Astrocyte of the hippocampus (primary cell): ENCODE data around the gene BPIFB4.
"Not testable (repeated sequence)": the region's sequence is repeated elsewhere in the genome, so short reads cannot be mapped to it uniquely, and the experiment has no call there.

ENCODE experiments used
- DNase-seq: peaks from one replicate; pipeline ENCODE4 v3.0.0; 2011; ENCODE audit warnings: low read depth, low spot score

The BPIFB4 gene

GRCh38 chr20:33079259-33079658, at the start of gene BPIFB4:
Gene BPIFB4 (plus strand): TSS chr20:33079643. CDS start chr20:33081527, 1,884 bp downstream.
- DNase-seq = peak; percentile 65

- no peak for DNase-seq
Observed at GRCh38 chr20:33030076-33030475, 49.4 kb upstream of the BPIFB4 start.

GRCh38 chr20:33030569-33030968, 48.9 kb upstream of the BPIFB4 start:
- no peak for DNase-seq

GRCh38 chr20:33031531-33031930, 47.9 kb upstream of the BPIFB4 start, which contains the start of gene BPIFB6:
Gene BPIFB6 (plus strand): TSS chr20:33031648. CDS start chr20:33031648, 0 bp downstream.
- DNase-seq = no peak

GRCh38 chr20:33032555-33032954, 46.9 kb upstream of the BPIFB4 start:
- DNase-seq = no peak

- DNase-seq = no peak
Observed at GRCh38 chr20:33033381-33033780, 46.1 kb upstream of the BPIFB4 start.

- no peak for DNase-seq
Observed at GRCh38 chr20:33034115-33034514, 45.3 kb upstream of the BPIFB4 start.

GRCh38 chr20:33034901-33035492, 44.4 kb upstream of the BPIFB4 start:
- no peak for DNase-seq

GRCh38 chr20:33037456-33037855, 42.0 kb upstream of the BPIFB4 start:
- no peak for DNase-seq

GRCh38 chr20:33038243-33038642, 41.2 kb upstream of the BPIFB4 start:
- no peak for DNase-seq

GRCh38 chr20:33042430-33042829, 37.0 kb upstream of the BPIFB4 start:
- DNase-seq = no peak

- DNase-seq = no peak
Observed at GRCh38 chr20:33042983-33043730, 36.3 kb upstream of the BPIFB4 start.

- DNase-seq = no peak
Observed at GRCh38 chr20:33043731-33044181, 35.7 kb upstream of the BPIFB4 start.

- not testable (repeated sequence) for DNase-seq
Observed at GRCh38 chr20:33045129-33045721, 34.2 kb upstream of the BPIFB4 start.

GRCh38 chr20:33046412-33046811, 33.0 kb upstream of the BPIFB4 start:
- no peak for DNase-seq

- no peak for DNase-seq
Observed at GRCh38 chr20:33051333-33051732, 28.1 kb upstream of the BPIFB4 start.

GRCh38 chr20:33053291-33054106, 25.9 kb upstream of the BPIFB4 start, which contains the start of gene BPIFB3:
Gene BPIFB3 (plus strand): TSS chr20:33053903. CDS start chr20:33055436, 1,533 bp downstream.
- no peak for DNase-seq

- DNase-seq = no peak
Observed at GRCh38 chr20:33054381-33054780, 25.1 kb upstream of the BPIFB4 start.

GRCh38 chr20:33054791-33055190, 24.7 kb upstream of the BPIFB4 start:
- DNase-seq = no peak

GRCh38 chr20:33059136-33059535, 20.3 kb upstream of the BPIFB4 start:
- DNase-seq = no peak

- DNase-seq = no peak
Observed at GRCh38 chr20:33059741-33060390, 19.6 kb upstream of the BPIFB4 start.
